Endometrium (tissue), 2 donors: ENCODE data around the gene MMP25.
"Not testable (repeated sequence)": the region's sequence is repeated elsewhere in the genome, so short reads cannot be mapped to it uniquely, and the experiment has no call there.

Experiments used
- FAIRE-seq: peaks from 2 replicates; lab custom pipeline; 2012; peaks lifted over from hg19 to GRCh38; lab: Jason Lieb, UNC
- donor health status: control.
- donor health status: control.

MMP25 gene

DNA sequence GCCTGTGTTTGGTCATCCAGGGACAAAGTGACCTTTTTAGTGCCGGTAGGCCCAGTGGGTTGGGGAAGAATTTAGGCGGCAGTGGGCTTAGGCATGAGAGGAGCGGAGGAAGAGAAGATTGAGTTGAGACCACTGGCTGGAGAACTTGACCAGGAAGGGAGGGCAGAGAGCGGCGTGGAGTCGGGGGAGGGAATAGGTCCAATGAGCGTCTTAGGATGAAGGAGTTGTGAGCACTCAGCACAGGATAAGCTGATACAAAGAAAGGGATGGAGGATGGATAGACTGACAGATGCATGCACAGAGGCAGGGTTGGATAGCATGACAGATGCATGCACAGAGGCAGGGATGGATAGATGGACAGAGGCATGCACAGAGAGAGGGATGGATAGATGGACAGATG, 27.1 kb downstream of the MMP25 start:
- FAIRE-seq = no peak

DNA sequence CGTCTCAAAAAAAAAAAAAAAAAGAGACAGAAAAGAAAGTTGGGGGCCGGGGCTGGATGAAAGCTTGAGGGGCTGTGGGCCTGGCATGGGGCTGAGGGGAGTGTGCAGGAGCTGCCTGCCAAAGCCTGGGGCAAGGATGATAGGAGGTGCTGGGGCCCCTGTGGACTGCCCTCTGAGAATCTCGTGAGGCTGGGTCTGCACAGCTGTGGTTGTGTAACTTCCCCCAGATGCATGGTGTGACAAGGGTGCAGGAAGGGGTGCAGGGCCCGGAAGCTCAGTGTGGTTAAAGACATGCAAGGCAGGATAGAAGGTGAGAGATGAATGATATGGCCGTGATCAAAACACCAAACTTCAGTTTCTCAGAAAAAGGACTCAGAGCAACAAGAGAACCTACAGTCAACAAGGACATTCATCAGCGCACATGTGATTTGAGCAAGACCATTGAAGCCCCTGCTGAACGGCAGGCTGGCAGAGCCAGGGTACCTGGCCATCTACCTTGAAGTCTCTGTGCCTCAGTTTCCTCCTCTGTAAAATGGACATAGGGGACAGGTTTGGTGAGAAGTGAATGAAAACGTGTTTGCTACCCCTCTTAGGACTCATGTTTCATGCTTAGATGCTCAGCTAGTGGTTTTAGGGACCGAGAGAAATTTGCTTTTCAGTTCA, 28.6 kb downstream of the MMP25 start:
- FAIRE-seq = no peak

- no peak for FAIRE-seq
Observed at GRCh38 chr16:3075523-3075915, 29.2 kb downstream of the MMP25 start.

DNA sequence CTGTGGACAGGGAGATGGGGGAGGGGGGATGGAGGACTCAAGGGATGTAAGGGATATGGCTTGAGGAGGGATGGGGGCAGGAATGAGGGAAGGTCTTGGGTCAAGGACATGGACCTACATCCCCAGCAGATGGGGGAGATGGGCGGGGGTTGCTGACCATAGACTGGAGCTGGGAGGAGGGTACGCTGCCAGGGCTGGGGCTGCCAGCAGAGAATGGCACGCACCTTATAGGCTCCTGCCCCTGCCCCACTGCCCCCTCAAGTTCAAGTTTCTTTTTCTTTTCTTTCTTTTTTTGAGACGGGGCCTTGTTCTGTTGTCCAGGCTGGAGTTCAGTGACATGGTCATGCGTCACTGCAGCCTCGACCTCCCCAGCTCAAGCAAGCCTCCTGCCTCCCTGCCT, 29.6 kb downstream of the MMP25 start:
- not testable (repeated sequence) for FAIRE-seq

- FAIRE-seq = no peak
Observed at GRCh38 chr16:3076577-3076976, 30.2 kb downstream of the MMP25 start.

DNA sequence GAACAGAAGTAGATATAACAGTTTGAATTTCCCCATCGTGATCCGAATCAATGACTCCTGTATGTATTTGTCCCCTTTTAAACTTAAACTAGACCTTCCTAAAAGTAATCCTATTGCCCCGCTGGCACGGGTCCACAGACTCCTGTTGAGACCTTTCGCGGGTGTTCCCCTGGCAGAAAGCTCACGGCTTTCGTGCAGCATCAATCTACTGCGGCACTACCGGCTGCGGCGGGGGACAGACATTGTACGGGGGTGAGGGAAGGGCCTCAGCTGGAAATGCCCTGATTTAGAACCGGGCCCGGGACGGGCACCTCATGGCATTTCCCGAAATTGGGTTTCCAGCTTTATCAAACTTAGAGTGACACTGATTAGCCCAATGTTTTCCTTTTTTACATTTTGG, 33.7 kb downstream of the MMP25 start:
- no peak for FAIRE-seq

DNA sequence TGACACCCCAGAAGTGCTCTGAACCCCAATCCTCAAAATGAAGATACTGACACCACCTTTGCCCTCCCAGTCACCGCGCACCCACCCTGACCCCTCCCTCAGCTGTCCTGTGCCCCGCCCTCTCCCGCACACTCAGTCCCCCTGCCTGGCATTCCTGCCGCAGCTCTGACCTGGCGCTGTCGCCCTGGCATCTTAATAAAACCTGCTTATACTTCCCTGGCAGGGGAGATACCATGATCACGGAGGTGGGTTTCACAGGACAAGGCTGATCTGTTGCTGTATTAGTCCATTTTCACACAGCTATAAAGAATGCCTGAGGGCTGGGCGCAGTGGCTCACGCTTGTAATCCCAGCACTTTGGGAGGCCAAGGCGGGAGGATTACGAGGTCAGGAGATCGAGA, 35.6 kb downstream of the MMP25 start:
- not testable (repeated sequence) for FAIRE-seq

DNA sequence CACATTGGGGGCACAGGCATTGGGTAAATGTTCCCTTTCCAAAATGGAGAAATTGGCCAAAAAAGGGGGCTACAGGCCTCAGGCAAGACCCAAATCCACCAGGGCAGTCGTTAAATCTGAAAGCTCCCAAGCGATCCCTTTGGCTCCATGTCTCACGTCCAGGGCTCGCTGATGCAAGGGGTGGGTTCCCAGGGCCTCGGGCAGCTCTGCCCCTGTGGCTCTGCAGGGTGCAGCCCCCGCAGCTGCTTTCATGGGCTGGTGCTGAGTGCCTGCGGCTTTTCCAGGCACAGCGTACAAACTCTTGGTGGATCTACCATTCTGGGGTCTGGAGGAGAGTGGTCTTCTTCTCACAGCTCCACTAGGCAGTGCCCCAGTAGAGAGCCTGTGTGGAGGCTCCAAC, 37.0 kb downstream of the MMP25 start:
- not testable (repeated sequence) for FAIRE-seq

DNA sequence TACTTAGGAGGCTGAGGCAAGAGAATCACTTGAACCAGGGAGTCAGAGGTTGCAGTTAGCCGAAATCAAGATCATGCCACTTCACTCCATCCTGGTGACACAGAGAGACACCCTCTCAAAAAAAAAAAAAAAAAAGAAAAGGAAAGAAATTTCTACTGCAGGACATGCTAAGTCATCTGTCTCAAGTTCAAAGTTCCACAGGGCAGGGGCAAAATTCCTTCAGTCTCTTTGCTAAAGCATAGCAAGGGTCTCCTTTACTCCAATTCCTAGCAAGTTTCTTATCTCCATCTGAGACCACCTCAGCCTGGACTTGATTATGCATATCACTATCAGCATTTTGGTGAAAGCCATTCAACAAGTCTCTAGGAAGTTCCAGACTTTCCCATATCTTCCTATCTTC, 38.1 kb downstream of the MMP25 start:
- FAIRE-seq = no peak

GRCh38 chr16:3084969-3085670, 38.8 kb downstream of the MMP25 start:
- FAIRE-seq = no peak

DNA sequence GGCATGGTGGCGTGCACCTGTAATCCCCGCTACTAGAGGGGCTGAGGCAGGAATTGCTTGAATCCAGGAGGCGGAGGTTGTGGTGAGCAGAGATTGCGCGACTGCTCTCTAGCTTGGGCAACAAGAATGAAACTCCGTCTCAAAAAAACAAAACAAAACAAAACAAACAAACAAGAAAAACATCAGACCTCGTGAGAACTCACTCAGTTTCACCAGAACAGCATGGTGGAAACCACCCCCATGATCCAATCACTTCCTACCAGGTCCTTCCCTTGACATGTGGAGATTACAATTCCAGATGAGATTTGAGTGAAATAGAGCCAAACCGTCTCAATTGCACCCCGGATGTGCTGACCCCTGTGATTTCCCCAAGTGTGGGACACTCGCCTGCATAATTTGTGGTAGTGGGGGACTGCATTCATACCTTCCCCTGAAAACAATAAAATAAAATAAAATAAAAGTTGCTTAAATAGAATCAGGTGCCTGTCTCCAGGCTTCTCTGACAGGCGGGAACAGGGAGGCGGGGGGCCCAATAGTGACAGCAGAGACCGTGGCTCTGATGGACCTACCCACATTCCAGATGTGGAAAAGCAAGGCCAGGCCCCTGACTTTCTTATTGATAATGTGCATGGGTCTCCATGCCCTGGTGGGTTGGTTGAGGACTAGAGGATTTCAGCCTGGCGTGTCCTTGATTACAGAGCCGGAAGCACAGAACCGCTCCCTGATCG, 39.7 kb downstream of the MMP25 start:
- FAIRE-seq = no peak

- FAIRE-seq = no peak
Observed at GRCh38 chr16:3086596-3087242, 40.4 kb downstream of the MMP25 start.

- no peak for FAIRE-seq
Observed at GRCh38 chr16:3087243-3088235, 41.2 kb downstream of the MMP25 start.

DNA sequence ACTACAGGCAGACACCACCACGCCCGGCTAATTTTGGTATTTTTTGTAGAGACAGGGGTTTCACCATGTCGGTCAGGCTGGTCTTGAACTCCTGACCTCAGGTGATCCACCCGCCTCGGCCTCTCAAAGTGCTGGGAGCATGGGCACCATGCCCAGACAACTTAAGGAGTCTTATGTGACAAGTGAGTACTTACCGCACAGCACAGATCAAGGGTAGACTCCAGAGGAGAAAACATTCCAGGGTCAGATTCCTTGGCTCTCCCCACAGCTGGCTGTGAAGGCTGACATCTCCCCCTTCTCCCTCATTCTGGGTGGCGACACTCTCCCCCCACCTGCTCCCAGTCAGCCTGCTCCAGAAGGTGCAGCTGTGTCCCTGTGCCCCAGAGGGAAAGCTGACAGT, 42.1 kb downstream of the MMP25 start:
- no peak for FAIRE-seq

DNA sequence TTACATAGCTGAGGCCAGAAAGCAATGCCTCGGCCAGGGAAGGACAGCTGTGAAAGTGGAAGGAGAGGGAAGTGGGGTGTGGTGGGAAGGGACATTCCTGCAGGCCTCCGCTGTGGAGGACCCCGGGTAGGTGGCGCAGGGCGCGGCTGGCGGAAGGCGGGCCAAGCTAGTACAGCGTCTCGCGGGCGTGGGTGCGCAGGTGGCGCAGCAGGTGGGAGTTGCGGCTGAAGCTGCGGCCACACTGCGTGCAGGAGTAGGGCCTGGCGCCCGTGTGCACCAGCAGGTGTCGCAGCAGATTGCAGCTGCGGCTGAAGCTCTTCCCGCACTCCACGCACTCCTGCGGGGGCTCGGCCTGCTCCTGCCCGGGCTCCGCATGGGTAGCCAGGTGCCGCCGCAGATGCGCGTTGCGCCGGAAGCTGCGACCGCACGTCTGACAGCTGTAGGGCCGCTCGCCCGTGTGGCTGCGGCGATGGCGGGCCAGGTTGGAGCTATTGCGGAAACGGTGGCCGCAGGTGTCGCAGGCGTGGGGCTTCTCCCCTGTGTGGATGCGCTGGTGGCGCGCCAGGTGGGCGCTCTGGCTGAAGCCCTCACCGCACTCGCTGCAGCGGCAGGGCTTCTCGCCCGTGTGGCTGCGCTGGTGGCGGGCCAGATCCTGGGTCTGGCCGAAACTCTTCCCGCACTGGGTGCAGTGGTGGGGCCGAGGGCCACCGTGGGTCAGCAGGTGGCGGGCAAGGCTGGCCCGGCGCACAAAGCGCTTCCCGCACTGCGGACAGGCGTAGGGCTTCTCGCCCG, 42.8 kb downstream of the MMP25 start:
- FAIRE-seq = no peak

- FAIRE-seq = no peak
Observed at GRCh38 chr16:3089717-3090592, 43.6 kb downstream of the MMP25 start.

GRCh38 chr16:3091551-3091950, 45.2 kb downstream of the MMP25 start:
- FAIRE-seq = no peak

GRCh38 chr16:3092501-3092941, 46.2 kb downstream of the MMP25 start:
- no peak for FAIRE-seq

DNA sequence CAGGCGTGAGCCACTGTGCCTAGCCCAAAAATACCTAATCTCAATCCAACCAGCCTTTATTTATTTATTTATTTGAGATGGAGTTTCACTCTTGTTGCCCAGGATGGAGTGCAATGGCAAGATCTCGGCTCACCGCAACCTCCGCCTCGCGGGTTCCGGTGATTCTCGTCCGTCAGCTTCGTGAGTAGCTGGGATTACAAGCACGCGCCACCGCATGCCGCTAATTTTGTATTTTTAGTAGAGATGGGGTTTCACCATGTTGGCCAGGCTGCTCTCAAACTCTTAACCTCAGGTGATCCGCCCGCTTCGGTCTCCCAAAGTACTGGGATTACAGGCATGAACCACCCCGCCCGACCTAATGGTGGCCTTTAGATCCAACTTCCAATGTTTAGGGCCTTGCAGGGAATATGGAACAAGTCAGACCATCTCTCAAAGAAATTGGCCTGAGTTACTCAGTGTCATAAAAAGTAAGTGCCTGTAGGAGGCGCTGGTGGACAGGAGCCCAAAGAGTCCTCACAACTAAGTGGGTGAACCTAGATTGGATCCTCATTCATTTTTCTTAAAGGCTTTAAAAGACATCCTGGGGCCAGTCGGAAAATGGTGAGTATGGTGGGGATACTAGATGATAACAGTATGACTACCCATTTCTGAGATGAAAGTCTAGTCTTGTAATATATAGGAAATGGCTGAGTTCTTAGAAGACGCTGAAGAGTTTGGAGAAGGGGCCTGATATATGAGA, 48.1 kb downstream of the MMP25 start:
- no peak for FAIRE-seq
